GM12874 (cell line): ENCODE measurements around the gene FAIM.

ENCODE experiments used
- CTCF ChIP-seq: IDR thresholded peaks from 2 replicates; pipeline ENCODE4 v1.5.1; 2011; ENCODE audit warnings: low read depth, mild to moderate bottlenecking, control low read depth, low read length, moderate library complexity; ENCODE audit not compliant: insufficient read depth

FAIM gene

GRCh38 chr3:138578961-138579574 is 29.5 kb upstream of the FAIM start:
- no peak for TF ChIP-seq CTCF

GRCh38 chr3:138587374-138587773 is 21.2 kb upstream of the FAIM start:
- TF ChIP-seq CTCF = no peak

GRCh38 chr3:138588445-138588844 is 20.1 kb upstream of the FAIM start:
- no peak for TF ChIP-seq CTCF

- no peak for TF ChIP-seq CTCF
Measured at GRCh38 chr3:138591392-138591791, 17.2 kb upstream of the FAIM start.

GRCh38 chr3:138593488-138594149 is 15.0 kb upstream of the FAIM start:
- TF ChIP-seq CTCF = no peak

- peak; percentile 69 for TF ChIP-seq CTCF
Measured at GRCh38 chr3:138594150-138594934, 14.2 kb upstream of the FAIM start, which contains the start of gene CEP70. TSS of gene CEP70 (minus strand) at chr3:138594260. CDS start at chr3:138572927, 21,333 bp downstream.

- TF ChIP-seq CTCF = no peak
Measured at GRCh38 chr3:138594935-138595610, 13.5 kb upstream of the FAIM start.
